WTC11 (cell line): ENCODE measurements around the gene PGBD5. TPM values are rescaled to one million over a fixed set of nuclear protein-coding genes. Genes with fewer than 3 reads are reported as not detected.

Experiments used
- ATAC-seq: fragments of 200-7000 bp; cut with Tn5 transposase; 2 replicates; pipeline ENCODE4 v1.10.0; 2021; ENCODE audit warnings: mild to moderate bottlenecking, moderate library complexity
- CTCF ChIA-PET: fragments of 300-600 bp; sonication (Branson Sonifier 250); formaldehyde crosslinking; loops from one replicate; lab custom pipeline; 2021; ENCODE audit warnings: antibody characterized with exemption; lab: Charles Lee
- POLR2A ChIA-PET: fragments of 350-600 bp; sonication (Branson Sonifier 250); formaldehyde crosslinking; loops from one replicate; lab custom pipeline; 2021; ENCODE audit warnings: antibody characterized with exemption; lab: Charles Lee
- DNase-seq: peaks from one replicate; pipeline ENCODE4 v3.0.0; 2021; ENCODE audit warnings: low spot score
- H3K27ac Mint-ChIP-seq: 2 replicates; pipeline ENCODE4 v1.8.0; 2021; ENCODE audit warnings: mixed read lengths
- H3K27me3 Mint-ChIP-seq: 2 replicates; pipeline ENCODE4 v1.8.0; 2021; ENCODE audit warnings: low read depth, mild to moderate bottlenecking, moderate library complexity, mixed read lengths
- H3K36me3 Mint-ChIP-seq: 2 replicates; pipeline ENCODE4 v1.8.0; 2021; ENCODE audit warnings: mixed read lengths
- H3K4me1 Mint-ChIP-seq: 2 replicates; pipeline ENCODE4 v1.8.0; 2022; ENCODE audit warnings: mixed read lengths
- H3K4me3 Mint-ChIP-seq: 2 replicates; pipeline ENCODE4 v1.8.0; 2021; ENCODE audit warnings: mild to moderate bottlenecking, moderate library complexity, mixed read lengths
- H3K9me3 Mint-ChIP-seq: 2 replicates; pipeline ENCODE4 v1.8.0; 2021; ENCODE audit warnings: mixed read lengths
- CREM ChIP-seq: sonication (generic); formaldehyde crosslinking; IDR thresholded peaks from 2 replicates; pipeline ENCODE4 v1.8.1; 2022; ENCODE audit warnings: mild to moderate bottlenecking, missing genetic modification reagents, moderate library complexity
- EMX1 ChIP-seq: fragments of 250-450 bp; sonication (Bioruptor Pico); IDR thresholded peaks from 2 replicates; pipeline ENCODE4 v1.8.0; 2021; ENCODE audit warnings: mild to moderate bottlenecking
- ETV6 ChIP-seq: sonication (generic); formaldehyde crosslinking; IDR thresholded peaks from 2 replicates; pipeline ENCODE4 v1.8.1; 2022; ENCODE audit warnings: mild to moderate bottlenecking, missing genetic modification reagents
- KAT7 ChIP-seq: sonication (generic); formaldehyde crosslinking; IDR thresholded peaks from 2 replicates; pipeline ENCODE4 v1.8.1; 2023; ENCODE audit warnings: missing genetic modification reagents, mild to moderate bottlenecking, borderline replicate concordance
- NFYB ChIP-seq: sonication (generic); formaldehyde crosslinking; conservative IDR thresholded peaks from 2 replicates; pipeline ENCODE4 v1.8.0; 2022; ENCODE audit warnings: low read depth, missing genetic modification reagents
- OVOL2 ChIP-seq: fragments of 250-450 bp; sonication (Bioruptor Pico); IDR thresholded peaks from 2 replicates; pipeline ENCODE4 v1.9.0; 2021; ENCODE audit warnings: mild to moderate bottlenecking, borderline replicate concordance
- RELA ChIP-seq: sonication (generic); formaldehyde crosslinking; IDR thresholded peaks from 2 replicates; pipeline ENCODE4 v1.8.1; 2022; ENCODE audit warnings: missing genetic modification reagents, mild to moderate bottlenecking, borderline replicate concordance
- SMAD3 ChIP-seq: sonication (generic); formaldehyde crosslinking; IDR thresholded peaks from 2 replicates; pipeline ENCODE4 v1.8.0; 2022; ENCODE audit warnings: missing genetic modification reagents, mild to moderate bottlenecking, borderline replicate concordance
- SP1 ChIP-seq: sonication (generic); formaldehyde crosslinking; conservative IDR thresholded peaks from 2 replicates; pipeline ENCODE4 v1.8.1; 2022; ENCODE audit warnings: missing genetic modification reagents
- TEAD1 ChIP-seq: sonication (generic); formaldehyde crosslinking; IDR thresholded peaks from 2 replicates; pipeline ENCODE4 v1.8.0; 2022; ENCODE audit warnings: mild to moderate bottlenecking, missing genetic modification reagents
- ZBTB21 ChIP-seq: sonication (generic); formaldehyde crosslinking; IDR thresholded peaks from 2 replicates; pipeline ENCODE4 v1.8.1; 2023; ENCODE audit warnings: mild to moderate bottlenecking, missing genetic modification reagents, borderline replicate concordance
- ZNF121 ChIP-seq: sonication (generic); formaldehyde crosslinking; IDR thresholded peaks from 2 replicates; pipeline ENCODE4 v1.8.0; 2023; ENCODE audit warnings: missing genetic modification reagents
- ZNF232 ChIP-seq: sonication (generic); formaldehyde crosslinking; IDR thresholded peaks from 2 replicates; pipeline ENCODE4 v1.8.0; 2022; ENCODE audit warnings: mild to moderate bottlenecking, missing genetic modification reagents
- total RNA-seq: library from RNA; stranded (reverse); gene quantifications from 3 replicates; pipeline ENCODE4 v1.2.3, GENCODE V29; 2021
- TF ChIP-seq, protein P1 (sequence below): sonication (generic); formaldehyde crosslinking; IDR thresholded peaks from 2 replicates; pipeline ENCODE4 v1.8.0; 2022; ENCODE audit warnings: missing genetic modification reagents
- TF ChIP-seq, protein P2 (sequence below): sonication (generic); formaldehyde crosslinking; IDR thresholded peaks from 2 replicates; pipeline ENCODE4 v1.8.1; 2023; ENCODE audit warnings: mild to moderate bottlenecking, missing genetic modification reagents
- TF ChIP-seq, protein P3 (sequence below): sonication (generic); formaldehyde crosslinking; IDR thresholded peaks from 2 replicates; pipeline ENCODE4 v1.8.0; 2022; ENCODE audit warnings: mild to moderate bottlenecking, missing genetic modification reagents
- TF ChIP-seq, protein P4 (sequence below): sonication (generic); formaldehyde crosslinking; IDR thresholded peaks from 2 replicates; pipeline ENCODE4 v1.8.1; 2022; ENCODE audit warnings: mild to moderate bottlenecking, moderate library complexity, missing genetic modification reagents
- TF ChIP-seq, protein P5 (sequence below): sonication (generic); formaldehyde crosslinking; IDR thresholded peaks from 2 replicates; pipeline ENCODE4 v1.8.1; 2023; ENCODE audit warnings: mild to moderate bottlenecking, missing genetic modification reagents, moderate library complexity
- TF ChIP-seq, protein P6 (sequence below): sonication (generic); formaldehyde crosslinking; IDR thresholded peaks from 2 replicates; pipeline ENCODE4 v1.8.0; 2023; ENCODE audit warnings: mild to moderate bottlenecking, missing genetic modification reagents

PGBD5 gene
- total RNA-seq, 1 experiment from 2014 or later = 23.8 TPM

DNA sequence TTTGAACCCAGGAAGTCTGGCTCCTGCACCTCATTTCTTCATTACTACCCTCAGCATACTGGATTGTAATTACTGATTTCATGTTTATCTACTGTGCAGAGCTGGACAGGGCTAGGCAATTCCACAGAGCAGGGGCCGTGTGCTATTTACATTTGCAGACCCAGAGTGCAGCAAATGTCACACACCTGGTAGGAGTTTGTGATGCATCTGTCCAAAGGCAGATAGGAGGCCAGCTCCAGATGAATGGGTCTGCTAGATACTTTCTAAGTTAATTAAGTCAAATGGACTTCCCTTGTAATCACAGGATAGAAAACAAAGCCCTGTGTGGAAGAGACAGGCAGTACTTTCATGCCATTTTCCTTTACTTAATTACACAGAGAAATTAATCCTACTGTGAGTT is 46.2 kb downstream of the PGBD5 start:
- Mint-ChIP-seq H3K27ac (no peak overlapping the region), H3K27me3 (no peaks in the 10 kb centered on the region; the same call in 1 of the 2 replicates), H3K4me1 (peaks cover 30% of the 10 kb centered on the region), H3K36me3 (peaks cover 27% of the 10 kb centered on the region), H3K4me3 (no peak overlapping the region), H3K9me3 (peaks cover 12% of the 10 kb centered on the region)
- ATAC-seq (no peak), DNase-seq (no peak)
- ChIA-PET CTCF (no interaction called here), POLR2A (no interaction called here)
- TF ChIP-seq, protein P1, sequence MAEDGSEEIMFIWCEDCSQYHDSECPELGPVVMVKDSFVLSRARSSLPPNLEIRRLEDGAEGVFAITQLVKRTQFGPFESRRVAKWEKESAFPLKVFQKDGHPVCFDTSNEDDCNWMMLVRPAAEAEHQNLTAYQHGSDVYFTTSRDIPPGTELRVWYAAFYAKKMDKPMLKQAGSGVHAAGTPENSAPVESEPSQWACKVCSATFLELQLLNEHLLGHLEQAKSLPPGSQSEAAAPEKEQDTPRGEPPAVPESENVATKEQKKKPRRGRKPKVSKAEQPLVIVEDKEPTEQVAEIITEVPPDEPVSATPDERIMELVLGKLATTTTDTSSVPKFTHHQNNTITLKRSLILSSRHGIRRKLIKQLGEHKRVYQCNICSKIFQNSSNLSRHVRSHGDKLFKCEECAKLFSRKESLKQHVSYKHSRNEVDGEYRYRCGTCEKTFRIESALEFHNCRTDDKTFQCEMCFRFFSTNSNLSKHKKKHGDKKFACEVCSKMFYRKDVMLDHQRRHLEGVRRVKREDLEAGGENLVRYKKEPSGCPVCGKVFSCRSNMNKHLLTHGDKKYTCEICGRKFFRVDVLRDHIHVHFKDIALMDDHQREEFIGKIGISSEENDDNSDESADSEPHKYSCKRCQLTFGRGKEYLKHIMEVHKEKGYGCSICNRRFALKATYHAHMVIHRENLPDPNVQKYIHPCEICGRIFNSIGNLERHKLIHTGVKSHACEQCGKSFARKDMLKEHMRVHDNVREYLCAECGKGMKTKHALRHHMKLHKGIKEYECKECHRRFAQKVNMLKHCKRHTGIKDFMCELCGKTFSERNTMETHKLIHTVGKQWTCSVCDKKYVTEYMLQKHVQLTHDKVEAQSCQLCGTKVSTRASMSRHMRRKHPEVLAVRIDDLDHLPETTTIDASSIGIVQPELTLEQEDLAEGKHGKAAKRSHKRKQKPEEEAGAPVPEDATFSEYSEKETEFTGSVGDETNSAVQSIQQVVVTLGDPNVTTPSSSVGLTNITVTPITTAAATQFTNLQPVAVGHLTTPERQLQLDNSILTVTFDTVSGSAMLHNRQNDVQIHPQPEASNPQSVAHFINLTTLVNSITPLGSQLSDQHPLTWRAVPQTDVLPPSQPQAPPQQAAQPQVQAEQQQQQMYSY (CRISPR knock-in tag) = no peak
- TF ChIP-seq RELA (CRISPR knock-in tag) (no peak), SP1 (CRISPR knock-in tag) (no peak), NFYB (CRISPR knock-in tag) (no peak), CREM (CRISPR knock-in tag) (no peak), KAT7 (CRISPR knock-in tag) (no peak), EMX1 (no peak), OVOL2 (CRISPR knock-in tag) (no peak), SMAD3 (CRISPR knock-in tag) (no peak), ZNF232 (CRISPR knock-in tag) (no peak), TEAD1 (no peak), ZBTB21 (CRISPR knock-in tag) (no peak), ZNF121 (CRISPR knock-in tag) (no peak), ETV6 (CRISPR knock-in tag) (no peak)
- TF ChIP-seq, protein P2, sequence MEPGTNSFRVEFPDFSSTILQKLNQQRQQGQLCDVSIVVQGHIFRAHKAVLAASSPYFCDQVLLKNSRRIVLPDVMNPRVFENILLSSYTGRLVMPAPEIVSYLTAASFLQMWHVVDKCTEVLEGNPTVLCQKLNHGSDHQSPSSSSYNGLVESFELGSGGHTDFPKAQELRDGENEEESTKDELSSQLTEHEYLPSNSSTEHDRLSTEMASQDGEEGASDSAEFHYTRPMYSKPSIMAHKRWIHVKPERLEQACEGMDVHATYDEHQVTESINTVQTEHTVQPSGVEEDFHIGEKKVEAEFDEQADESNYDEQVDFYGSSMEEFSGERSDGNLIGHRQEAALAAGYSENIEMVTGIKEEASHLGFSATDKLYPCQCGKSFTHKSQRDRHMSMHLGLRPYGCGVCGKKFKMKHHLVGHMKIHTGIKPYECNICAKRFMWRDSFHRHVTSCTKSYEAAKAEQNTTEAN = no peak
- TF ChIP-seq, protein P3, sequence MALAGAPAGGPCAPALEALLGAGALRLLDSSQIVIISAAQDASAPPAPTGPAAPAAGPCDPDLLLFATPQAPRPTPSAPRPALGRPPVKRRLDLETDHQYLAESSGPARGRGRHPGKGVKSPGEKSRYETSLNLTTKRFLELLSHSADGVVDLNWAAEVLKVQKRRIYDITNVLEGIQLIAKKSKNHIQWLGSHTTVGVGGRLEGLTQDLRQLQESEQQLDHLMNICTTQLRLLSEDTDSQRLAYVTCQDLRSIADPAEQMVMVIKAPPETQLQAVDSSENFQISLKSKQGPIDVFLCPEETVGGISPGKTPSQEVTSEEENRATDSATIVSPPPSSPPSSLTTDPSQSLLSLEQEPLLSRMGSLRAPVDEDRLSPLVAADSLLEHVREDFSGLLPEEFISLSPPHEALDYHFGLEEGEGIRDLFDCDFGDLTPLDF = no peak
- TF ChIP-seq, protein P4, sequence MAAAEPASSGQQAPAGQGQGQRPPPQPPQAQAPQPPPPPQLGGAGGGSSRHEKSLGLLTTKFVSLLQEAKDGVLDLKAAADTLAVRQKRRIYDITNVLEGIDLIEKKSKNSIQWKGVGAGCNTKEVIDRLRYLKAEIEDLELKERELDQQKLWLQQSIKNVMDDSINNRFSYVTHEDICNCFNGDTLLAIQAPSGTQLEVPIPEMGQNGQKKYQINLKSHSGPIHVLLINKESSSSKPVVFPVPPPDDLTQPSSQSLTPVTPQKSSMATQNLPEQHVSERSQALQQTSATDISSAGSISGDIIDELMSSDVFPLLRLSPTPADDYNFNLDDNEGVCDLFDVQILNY (CRISPR knock-in tag) = no peak
- TF ChIP-seq, protein P5, sequence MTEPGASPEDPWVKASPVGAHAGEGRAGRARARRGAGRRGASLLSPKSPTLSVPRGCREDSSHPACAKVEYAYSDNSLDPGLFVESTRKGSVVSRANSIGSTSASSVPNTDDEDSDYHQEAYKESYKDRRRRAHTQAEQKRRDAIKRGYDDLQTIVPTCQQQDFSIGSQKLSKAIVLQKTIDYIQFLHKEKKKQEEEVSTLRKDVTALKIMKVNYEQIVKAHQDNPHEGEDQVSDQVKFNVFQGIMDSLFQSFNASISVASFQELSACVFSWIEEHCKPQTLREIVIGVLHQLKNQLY = no peak
- TF ChIP-seq, protein P6, sequence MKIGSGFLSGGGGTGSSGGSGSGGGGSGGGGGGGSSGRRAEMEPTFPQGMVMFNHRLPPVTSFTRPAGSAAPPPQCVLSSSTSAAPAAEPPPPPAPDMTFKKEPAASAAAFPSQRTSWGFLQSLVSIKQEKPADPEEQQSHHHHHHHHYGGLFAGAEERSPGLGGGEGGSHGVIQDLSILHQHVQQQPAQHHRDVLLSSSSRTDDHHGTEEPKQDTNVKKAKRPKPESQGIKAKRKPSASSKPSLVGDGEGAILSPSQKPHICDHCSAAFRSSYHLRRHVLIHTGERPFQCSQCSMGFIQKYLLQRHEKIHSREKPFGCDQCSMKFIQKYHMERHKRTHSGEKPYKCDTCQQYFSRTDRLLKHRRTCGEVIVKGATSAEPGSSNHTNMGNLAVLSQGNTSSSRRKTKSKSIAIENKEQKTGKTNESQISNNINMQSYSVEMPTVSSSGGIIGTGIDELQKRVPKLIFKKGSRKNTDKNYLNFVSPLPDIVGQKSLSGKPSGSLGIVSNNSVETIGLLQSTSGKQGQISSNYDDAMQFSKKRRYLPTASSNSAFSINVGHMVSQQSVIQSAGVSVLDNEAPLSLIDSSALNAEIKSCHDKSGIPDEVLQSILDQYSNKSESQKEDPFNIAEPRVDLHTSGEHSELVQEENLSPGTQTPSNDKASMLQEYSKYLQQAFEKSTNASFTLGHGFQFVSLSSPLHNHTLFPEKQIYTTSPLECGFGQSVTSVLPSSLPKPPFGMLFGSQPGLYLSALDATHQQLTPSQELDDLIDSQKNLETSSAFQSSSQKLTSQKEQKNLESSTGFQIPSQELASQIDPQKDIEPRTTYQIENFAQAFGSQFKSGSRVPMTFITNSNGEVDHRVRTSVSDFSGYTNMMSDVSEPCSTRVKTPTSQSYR (CRISPR knock-in tag) = no peak
